GM23338 (cell line): ENCODE results near the gene FOXP1.

ENCODE experiments used
- CREB1 ChIP-seq: fragments of 250-450 bp; sonication (Bioruptor Pico); IDR thresholded peaks from 2 replicates; pipeline ENCODE4 v1.5.0; 2020; ENCODE audit warnings: low read depth, mild to moderate bottlenecking, moderate library complexity
- CTCF ChIP-seq, 2 experiments: fragments of 200-600 bp in 1 of 2; sonication (generic) in 1 of 2; conservative IDR thresholded peaks; 2 replicates each; pipeline versions ENCODE4 v1.5.1 to v1.6.1; 2016 to 2017; ENCODE audit warnings: antibody characterized with exemption in 2 of 2, low read depth in 2 of 2, mild to moderate bottlenecking in 2 of 2, moderate library complexity in 1 of 2
- EZH2 ChIP-seq: fragments of 200-600 bp; sonication (generic); IDR thresholded peaks from one replicate; pipeline ENCODE4 v1.8.0; 2017; ENCODE audit warnings: antibody characterized with exemption, mild to moderate bottlenecking, low read depth; ENCODE audit not compliant: unreplicated experiment
- EZH2phosphoT487 ChIP-seq: fragments of 200-600 bp; sonication (generic); IDR thresholded peaks from one replicate; pipeline ENCODE4 v1.8.1; 2018; ENCODE audit warnings: antibody characterized with exemption; ENCODE audit not compliant: unreplicated experiment
- POLR2AphosphoS5 ChIP-seq: IDR thresholded peaks from 2 replicates; pipeline ENCODE4 v1.6.1; 2016; ENCODE audit warnings: antibody characterized with exemption, low read depth
- REST ChIP-seq: IDR thresholded peaks from one replicate; pipeline ENCODE4 v1.6.1; 2018; ENCODE audit warnings: antibody characterized with exemption; ENCODE audit not compliant: unreplicated experiment
- STAT1 ChIP-seq: IDR thresholded peaks from one replicate; pipeline ENCODE4 v1.6.1; 2016; ENCODE audit warnings: antibody characterized with exemption; ENCODE audit not compliant: unreplicated experiment

- TF ChIP-seq CTCF (conservative IDR thresholded peaks at IDR 0.05; ENCODE audit: low read depth in 2 of 2) (no peak), EZH2 (no peak), POLR2AphosphoS5 (no peak), REST (no peak), STAT1 (no peak), EZH2phosphoT487 (no peak), CREB1 (no peak)
These were observed 47.1 kb downstream of the FOXP1 start for GRCh38 chr3:71536376-71536965.
